ENCODE results near the gene TCEAL4.

Gene TCEAL4

DNA sequence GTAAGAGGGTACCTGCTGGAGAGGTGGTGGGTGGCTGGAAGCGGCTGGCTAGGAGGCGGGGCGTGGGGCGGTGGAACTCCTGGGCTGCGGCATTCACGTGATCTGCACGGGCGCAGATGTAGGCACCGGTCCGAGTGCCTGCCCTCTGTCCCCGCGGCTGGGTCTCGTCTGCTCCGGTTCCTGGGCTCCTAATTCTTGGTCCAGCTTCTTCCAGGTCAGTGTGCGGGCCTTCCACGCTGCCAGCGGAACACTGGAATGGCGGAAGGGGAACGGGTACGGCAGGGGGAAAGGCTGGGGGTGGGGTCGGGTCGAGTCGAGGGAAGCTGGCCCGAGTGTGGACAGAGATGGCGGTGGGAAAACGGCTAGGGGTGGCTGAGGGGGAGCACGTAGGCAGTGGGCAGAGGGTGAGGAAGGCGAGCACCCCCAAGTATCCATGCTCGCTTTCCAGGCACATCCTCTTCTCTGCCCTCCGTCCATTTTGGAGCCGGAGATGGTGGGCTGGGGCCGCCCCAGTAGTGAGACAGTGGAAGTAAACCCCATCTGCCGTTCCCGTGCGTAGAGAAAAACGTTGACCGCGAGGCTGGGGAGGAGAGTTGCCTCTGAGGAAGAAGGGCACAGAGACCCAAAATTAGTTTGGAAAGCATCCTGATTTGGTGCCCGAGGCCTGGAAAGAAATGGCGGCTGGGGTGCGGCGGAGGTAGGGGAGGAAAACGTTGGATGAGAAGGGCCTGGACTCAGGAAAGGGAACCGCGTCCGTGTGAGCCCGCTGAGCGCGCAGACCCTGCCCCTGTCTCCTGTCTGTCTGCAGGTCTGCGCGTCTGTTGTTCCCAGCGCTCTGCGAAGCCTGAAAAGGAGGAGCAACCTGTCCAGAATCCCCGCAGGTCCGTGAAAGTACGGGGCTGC, at the start of gene TCEAL4:
TCEAL4 (plus strand) TSS at position 105 of the 903 bp plus-strand sequence. CDS start 1,161 bp downstream, outside the sequence.
- peak; percentile 45 for DNase-seq (ENCODE audit: low spot score)

DNA sequence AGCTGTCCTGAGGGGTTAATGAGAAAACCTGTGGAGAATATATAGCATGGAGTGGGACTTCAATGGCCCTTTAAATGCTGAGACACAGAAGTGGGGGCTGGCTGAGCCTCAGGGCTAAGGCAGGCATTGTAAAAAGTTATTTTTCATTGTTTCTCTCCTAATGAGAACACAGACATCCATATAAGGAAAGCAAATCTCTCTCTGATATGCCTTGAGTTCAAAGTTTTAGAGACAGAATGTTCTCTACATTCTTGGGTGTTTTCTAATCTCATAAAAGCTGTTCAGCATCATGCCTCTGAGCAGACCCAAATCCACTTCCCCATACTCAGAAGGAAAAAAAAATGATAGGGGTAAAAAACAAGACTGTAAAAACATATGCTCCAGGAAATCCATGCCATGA, 49.2 kb upstream of the TCEAL4 start:
- no peak for DNase-seq (ENCODE audit: low spot score)

DNA sequence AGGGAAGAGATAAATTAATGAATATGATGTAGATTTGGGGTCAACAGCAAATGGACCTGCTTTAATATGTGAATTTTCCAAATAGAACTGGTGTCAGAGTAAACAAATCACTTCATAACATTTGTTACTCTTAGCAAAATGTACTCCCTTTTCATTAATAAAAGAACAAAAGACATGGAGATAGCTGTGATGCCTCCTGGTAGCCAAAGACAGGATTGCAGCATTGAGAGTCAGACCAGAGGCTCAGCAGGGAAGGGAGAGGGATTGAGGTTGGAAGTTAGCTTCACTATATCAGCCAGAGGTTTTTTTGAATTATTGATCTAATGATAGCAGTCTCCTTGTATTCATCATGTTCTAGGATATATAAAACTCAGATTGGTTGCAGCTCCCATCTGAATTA, 48.6 kb upstream of the TCEAL4 start:
- no peak for DNase-seq (ENCODE audit: low spot score)

DNA sequence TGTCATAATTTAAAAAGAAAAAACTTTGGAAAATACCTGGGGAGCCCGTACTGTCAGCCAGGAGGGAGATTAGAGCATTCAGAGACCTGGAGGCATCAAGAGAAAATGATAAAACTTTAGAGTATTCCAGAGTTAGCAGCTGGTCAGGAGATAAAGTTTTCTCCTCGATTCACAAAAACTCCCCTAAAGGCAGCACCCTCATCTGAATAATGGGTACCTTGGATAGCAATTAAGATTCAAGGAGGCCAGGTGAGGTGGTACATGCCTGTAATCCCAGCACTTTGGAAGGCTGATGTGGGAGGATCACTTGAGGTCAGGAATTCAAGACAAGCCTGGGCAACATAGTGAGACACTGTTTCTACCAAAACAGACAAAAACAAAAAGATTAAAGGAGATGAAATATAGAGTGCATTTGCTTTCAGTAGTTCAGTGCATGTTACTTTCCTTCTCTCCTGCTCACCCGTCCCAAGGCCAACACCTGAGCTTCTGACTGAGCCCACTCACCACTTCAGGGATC, 47.4 kb upstream of the TCEAL4 start:
- no peak for DNase-seq (ENCODE audit: low spot score)

DNA sequence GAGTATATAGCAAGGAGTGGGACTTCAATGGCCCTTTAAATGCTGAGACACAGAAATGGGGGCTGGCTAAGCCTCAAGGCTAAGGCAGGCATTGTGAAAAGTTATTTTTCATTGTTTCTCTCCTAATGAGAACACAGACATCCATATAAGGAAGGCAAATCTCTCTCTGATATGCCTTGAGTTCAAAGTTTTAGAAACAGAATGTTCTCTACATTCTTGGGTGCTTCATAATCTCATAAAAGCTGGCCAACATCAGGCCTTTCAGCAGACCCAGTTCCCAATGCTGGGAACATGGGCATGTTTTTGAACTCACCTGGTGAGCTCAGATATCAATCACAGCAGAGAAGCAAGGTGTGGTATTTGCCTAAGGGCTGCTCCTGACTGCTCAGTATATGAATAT, 46.6 kb upstream of the TCEAL4 start:
- DNase-seq (ENCODE audit: low spot score), result no peak

DNA sequence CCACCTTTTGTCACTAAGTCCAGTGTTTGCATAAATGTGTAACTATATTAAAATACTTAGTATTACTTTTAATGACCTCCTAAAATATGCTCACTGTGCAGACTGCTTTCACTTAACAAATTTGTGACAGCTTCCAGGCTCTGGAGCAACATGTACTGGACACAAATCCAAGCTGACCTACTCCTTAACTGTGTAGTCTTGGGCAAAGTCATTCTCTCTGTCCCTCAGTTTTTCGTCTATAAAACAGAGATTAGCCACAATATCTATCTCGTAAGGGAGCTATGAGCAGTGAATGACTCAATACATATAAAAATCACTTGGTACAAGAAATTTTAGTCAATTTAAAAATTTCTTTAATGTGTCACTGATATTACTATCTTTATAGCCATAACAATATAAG, 45.6 kb upstream of the TCEAL4 start:
- no peak for DNase-seq (ENCODE audit: low spot score)

DNA sequence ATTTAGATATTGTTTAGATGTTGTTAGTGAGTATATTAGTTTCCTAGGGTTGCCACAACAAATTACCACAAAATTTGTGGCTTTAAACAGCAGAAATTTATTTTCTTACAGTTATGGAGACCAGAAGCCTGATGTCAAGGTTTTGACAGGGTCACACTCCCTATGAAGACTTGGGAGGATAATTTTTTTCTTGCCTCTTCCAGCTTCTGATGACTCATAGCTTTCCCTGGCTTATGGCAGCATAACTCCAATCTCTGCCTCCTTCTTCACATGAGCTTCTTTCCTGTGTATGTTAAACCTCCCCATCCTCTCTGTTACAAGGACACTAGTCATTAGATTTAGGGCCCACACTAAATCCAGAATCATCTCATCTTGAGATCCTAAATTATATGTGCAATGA, 45.2 kb upstream of the TCEAL4 start:
- DNase-seq (ENCODE audit: low spot score), result no peak

DNA sequence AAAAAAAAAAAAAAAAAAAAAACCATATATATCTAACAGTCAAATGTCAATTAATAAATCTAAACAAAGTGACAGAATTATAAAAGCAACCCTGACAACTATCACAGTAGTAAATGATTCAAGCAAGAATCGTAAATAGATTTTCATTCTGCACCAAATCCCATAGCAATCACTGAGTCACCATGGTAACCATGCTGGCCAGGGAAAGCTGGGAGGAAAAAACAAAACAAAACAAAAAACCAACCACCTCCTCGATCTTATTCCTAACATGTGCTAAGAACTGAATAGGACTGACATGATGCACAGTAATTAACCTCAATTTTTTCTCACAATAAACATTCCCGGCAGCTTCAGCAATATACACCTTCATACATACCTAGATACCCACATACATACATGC, 35.4 kb upstream of the TCEAL4 start:
- no peak for DNase-seq (ENCODE audit: low spot score)

DNA sequence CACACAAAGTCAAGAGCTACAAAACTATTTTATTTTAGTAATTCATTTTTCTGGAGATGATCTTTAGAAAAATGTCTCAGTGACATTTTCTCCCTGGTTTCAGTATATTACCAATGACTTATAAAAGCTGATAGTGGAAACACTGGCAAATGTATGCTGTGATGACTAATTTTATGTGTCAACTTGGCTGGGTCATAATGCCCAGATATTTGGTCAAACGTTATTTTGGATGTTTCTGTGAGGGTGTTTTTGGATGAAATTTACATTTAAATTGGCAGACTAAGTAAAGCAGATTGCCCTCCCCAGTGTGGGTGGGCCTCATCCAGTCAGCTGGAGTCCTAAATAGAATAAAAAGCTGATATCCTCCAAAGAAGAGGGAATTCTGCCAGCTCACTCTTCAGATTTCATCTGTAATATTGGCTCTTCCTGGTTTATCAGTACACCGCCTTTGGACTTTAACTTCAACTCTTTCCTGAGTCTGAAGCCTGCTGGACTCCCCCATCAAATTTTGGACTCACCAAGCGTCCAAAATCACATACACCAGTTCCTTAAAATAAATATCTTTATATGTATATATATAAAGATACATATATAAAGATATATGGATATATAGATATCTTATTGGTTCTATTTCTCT, 34.8 kb upstream of the TCEAL4 start:
- DNase-seq (ENCODE audit: low spot score), result no peak

DNA sequence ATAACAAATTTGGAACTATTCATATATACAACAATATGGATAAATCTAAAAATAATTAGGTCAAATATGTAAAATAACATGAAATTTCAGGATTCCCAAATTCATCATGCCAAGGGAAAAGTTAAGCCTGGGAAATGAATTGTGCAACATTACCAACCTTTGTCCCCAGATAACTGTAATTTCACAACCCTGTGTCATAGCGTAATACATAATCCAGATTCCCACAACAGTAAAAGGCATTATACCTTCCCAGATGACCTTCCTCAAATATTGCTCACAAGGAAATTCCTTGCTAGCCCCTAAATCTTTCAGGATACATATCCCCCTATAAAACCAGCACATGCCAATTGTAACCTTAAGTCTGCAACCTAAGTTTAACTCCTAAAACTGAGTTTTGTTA, 33.1 kb upstream of the TCEAL4 start:
- no peak for DNase-seq (ENCODE audit: low spot score)

DNA sequence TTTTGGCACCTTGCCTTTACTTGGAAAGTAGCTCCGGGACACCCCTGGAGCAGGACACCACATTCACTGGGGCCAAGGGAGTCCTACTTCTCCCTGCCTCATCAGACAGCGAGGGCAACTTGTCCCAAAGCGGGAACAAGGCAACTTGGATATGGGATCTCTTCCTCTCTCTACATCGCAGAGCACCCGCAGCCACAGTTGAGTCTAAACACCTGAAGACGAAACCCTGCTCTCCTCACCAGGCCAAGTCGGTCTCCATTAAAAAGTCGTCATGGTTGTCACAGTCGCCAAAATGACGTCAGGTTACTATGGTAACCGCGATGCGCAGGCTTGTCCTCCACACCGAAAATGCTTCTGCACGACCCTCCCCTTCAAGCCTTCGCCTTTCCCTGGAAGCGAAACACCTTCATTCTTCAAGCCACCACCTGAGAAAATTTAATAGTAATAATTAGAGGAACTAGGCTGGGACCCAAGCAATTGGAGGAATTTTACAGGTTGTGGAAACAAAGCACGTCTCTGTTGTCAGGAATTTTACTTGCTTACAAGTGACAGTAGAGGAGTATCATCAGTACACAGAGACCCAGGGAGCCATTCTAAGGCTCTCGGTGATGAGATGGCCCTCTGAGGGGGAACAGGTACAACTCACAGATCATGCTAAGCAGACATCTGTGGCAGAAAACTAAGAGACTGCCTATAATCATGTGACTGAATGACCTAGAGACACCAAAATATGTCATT, 30.5 kb upstream of the TCEAL4 start:
- no peak for DNase-seq (ENCODE audit: low spot score)

DNA sequence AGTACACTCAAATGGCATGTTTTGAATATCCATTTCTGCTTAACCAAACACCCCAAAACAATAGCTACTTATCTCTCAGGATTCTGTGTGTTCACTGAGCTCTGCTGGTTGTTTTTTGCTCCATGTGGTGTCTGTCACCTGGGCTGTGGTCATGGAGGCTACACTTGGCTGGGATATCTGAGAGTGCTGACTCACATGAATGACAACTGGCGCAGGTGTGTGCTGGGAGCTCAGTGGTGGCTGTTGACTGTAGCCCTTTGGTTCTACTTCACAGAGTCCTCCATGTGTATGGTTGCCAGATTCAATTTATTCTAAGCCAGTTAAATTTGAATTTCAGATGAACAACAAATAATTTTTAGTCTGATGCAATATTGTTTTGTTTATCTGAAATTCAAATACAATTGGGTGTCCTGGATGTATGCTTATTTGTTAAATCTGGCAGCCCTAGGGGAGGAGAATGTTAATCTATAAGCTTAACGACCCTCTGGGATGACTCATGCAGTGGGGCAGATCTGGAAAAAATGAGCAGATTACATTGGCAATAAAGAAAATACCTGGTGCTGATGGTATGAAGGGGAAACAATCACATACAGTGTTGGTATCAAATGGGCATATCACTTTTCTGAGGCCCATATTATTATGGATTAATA, 28.2 kb upstream of the TCEAL4 start:
- DNase-seq (ENCODE audit: low spot score), result no peak

DNA sequence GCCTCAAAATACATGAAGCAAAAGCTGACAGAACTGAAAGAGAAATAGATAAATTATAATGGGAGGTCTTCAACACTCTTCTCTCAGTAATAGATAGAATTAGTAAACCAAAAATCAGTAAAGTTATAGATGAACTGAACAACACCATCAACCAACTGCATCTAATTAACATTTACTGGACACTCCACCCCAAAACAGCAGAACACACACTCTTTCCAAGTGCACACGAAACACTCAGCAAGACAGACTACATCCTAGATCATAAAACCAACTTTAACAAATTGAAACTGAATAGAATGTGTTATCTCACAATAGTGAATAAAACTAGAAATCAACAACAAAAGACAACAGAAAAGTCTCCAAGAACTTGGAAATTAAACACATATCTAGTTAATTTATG, 25.1 kb upstream of the TCEAL4 start:
- DNase-seq (ENCODE audit: low spot score), result no peak

DNA sequence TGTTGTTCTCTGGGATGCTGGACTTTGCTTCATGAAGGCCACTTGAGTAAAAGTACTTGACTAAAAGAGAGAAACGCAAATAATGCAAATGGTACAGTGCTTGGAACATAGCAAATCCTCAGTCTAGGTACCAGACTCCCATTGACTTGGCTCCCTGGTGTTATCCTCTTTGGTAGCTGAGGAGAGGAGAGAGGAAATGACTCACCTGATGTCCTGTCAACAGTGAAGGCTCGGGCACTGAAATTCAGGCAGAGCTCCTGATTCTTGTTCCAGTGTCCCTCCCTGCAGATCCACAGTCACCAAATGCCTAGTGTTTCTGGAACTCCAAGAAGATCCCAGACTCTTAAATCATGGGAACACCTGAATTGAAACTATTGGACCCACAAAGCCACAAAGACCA, 22.5 kb upstream of the TCEAL4 start:
- DNase-seq (ENCODE audit: low spot score), result no peak

DNA sequence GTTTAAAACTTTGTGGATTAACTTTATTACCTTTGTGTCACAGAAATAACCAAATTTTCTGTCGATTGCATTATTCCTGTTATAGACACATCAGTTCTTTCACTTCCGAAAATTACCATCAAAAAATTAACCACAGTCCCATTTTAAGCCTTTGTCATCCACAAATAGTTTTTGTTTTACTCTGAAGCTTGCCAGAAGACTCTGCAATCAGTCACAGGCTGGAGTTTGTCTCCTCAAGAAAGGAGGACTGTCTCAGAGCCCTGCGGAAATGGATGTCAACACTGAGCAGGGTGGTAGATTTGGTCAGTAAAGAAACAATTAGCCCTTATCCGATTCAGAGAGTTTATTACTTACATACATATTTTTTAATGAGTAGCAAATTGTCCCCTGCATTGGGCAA, 20.1 kb upstream of the TCEAL4 start:
- no peak for DNase-seq (ENCODE audit: low spot score)

DNA sequence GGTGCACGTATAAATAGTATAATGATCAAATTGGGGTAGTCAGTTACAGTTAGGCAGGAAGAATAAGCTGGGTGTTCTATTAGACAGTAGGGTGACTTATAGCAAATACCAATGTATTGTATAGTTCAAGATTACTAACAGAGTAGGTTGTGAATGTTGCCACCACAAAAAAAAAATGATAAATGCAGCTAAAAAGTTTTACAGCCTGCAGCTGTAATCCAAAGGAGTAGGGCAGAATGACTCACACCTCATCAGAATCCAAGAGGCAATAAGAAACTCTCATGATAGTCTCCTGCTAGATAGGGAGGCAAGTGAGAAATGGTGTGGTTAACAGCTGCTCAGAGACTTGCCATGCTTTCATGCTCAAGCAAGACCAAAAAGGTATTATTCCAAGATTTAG, 19.6 kb upstream of the TCEAL4 start:
- DNase-seq (ENCODE audit: low spot score), result no peak

DNA sequence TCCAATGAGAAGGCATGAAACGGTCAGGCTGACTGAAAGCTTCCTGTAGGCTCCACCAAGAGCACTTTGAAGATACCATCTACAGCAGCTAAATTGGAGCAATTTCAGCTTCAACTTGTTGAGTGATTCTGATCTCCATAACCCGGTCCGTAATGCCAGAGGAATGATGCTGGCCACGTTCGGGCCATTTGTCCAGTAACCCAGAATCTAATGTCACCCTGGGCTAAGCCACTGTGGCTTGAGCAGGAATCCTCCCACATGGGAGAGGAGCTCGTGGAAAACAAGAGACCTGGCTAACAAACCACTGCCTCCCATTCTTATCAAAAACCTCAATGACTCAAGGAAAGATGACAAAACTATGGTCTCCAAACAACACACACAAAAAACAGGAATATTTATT, 14.2 kb upstream of the TCEAL4 start:
- no peak for DNase-seq (ENCODE audit: low spot score)

DNA sequence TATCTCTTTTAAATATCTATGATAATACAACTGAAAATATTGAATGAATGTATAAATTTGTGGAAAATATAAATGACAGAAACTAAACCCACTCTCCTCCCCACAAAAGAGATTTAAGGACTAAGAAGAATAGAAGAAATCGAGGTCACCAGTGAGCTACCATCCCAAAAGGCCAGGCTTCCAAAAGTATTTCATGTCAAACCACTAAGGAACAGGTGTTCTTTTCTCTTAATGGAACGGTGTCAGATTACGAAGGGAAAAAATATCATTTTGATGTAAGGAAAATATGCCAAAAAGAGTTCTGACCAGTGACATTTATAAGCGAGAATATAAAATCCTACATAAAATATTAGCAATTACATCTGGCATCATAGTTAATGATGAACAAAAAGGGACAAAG, 13.6 kb upstream of the TCEAL4 start:
- no peak for DNase-seq (ENCODE audit: low spot score)

DNA sequence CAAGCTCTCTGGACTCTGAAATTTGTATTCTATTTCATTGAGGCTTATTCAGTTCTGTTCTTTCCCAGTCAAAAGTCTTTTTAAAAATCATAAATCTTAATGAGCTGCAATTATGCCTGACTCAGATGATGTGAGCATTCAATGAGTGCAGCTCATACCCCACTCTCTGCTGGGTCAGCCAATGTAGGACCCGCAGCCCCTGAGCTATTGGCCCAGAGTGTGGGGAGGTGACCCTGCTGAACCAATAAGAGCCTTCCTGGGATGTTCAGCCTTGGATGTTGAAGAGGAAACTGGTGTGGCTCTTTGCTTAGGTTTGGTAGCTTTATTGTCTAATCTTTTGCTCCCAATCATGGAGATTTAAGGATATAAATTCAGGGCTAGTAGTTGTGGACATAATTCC, 12.1 kb upstream of the TCEAL4 start:
- DNase-seq (ENCODE audit: low spot score), result no peak

DNA sequence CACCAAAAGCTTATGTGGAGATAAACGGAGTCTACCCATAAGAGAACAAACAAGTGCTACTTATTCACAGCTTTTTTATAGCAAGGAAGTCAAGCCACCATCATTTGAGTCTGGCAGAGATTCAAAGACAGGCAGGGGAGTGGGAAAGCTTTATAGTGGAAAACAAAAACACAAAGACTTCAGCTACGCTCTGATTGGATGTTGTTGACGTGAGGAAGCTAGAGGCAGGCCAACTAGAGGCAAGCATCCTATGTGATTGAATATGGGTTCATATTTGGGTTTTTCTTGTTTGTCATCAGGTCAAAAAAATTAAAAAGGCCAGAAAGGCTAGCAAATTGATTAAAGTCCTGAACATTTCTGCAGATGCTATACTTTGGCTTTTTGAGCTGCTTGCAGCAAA, 719 bp upstream of the TCEAL4 start:
- DNase-seq (ENCODE audit: low spot score), result no peak

DNA sequence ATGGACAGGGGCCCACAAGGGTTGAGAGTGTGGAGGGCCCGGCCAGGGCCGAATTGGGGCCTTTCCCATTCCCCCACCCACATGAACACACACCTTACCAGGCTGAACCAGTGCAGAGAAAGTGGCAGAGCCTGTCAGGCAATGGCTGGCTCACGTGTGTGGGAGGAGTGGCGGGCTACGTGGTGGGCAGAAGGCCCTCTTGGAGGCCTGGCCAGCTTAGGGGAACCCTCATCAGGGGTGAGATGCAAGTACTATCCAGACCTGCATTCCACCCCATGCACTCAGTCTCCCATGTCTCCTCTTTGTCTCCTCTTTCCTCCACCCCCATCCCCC, 965 bp downstream of the TCEAL4 start:
- DNase-seq (ENCODE audit: low spot score), result no peak

DNA sequence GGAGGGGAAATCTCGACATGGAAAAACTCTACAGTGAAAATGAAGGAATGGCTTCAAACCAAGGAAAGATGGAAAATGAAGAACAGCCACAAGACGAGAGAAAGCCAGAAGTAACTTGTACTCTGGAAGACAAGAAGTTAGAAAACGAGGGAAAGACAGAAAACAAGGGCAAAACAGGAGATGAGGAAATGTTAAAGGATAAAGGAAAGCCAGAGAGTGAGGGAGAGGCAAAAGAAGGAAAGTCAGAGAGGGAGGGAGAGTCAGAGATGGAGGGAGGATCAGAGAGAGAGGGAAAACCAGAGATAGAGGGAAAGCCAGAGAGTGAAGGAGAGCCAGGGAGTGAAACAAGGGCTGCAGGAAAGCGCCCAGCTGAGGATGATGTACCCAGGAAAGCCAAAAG, 1.3 kb downstream of the TCEAL4 start:
- no peak for DNase-seq (ENCODE audit: low spot score)
